H1 (cell line): ENCODE measurements around the gene PRR22. TPM values are rescaled to one million over a fixed set of nuclear protein-coding genes. Genes with fewer than 3 reads are reported as not detected.

Experiments used
- CHD7 ChIP-seq: fragments of 300-600 bp; sonication (generic); IDR thresholded peaks from 2 replicates; pipeline ENCODE4 v1.7.1; 2012; ENCODE audit warnings: low read length, moderate library complexity, mild to moderate bottlenecking, inconsistent platforms; ENCODE audit not compliant: insufficient replicate concordance
- MAFK ChIP-seq: IDR thresholded peaks from 2 replicates; pipeline ENCODE4 v1.6.1; 2012; ENCODE audit warnings: low read depth, mild to moderate bottlenecking, improper control_type of control experiment, low read length
- polyA plus RNA-seq, 7 experiments: library from polyadenylated mRNA; depleted of rRNA in 3 of 7; stranded (reverse) in 5 of 7; unstranded in 2 of 7; fragments of >200 nt in 5 of 7; fragments of 200-250 nt in 2 of 7; gene quantifications; 1 replicate in 5 of 7; 2 replicates in 1 of 7; 4 replicates in 1 of 7; pipeline versions ENCODE4 v1.2.1 to v1.2.3, GENCODE V29; 2011 to 2013; ENCODE audit warnings: missing spikeins in 2 of 7, mixed read lengths in 2 of 7
- total RNA-seq: library from RNA; stranded (reverse); fragmentation: NEBNext Ultra II Directional; extraction: Animal tissue kit (Norgen Biotek cat#: 25700); gene quantifications from 2 replicates; pipeline ENCODE4 v1.2.1, GENCODE V29; 2021

PRR22 gene
- total and polyA plus RNA-seq, 2 of the 8 experiments (the other 6 are each of a cell fraction or from before 2014, with no cell fraction given) = 1.9 to 2.1 TPM

- TF ChIP-seq CHD7 (no peak), MAFK (no peak)
Observed at GRCh38 chr19:5809053-5809452, 24.5 kb upstream of the PRR22 start (continued).
